HG03460 (cell line): ENCODE measurements around the gene IL15.

Source experiments
- ATAC-seq: cut with Tn5 transposase; IDR thresholded peaks from one replicate; pipeline ENCODE4 v1.9.1; 2021; ENCODE audit not compliant: unreplicated experiment

The IL15 gene

DNA sequence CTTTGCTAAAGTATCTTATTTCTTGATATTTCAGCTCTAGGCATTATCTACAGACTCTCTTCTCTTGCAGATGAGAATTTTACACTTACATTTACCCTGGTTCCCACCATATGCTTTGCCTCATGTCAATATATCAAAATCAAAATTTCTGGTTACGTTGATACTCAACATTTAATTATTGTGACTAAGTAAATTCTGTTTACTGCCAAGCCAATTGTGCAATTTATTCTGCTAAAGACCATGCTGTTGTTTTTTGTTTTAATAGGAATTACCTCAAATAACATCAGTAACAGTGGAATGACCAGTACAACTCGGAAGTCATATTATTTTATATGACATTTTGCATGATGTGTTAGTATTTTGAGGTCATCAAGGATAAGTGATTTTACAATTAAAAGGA lies 125.5 kb downstream of the IL15 start:
- no peak for ATAC-seq

DNA sequence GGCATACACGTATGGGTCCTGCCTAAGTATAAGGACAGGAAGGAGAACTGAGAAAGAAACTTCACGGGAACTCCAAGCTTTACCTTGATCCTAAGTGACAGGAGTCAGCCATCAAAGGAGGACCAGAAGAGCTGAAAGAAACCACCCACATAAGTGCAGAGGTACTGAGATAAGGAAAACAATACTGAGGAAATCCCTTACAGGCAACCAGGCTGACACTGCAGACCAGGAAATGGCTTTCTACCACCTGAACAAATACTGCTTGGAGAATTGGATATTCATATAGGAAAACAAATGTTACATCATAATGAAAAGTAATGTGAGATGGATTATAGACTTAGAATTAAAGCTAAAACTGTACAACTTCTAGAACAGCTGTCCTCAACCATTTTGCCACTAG lies 127.0 kb downstream of the IL15 start:
- no peak for ATAC-seq

DNA sequence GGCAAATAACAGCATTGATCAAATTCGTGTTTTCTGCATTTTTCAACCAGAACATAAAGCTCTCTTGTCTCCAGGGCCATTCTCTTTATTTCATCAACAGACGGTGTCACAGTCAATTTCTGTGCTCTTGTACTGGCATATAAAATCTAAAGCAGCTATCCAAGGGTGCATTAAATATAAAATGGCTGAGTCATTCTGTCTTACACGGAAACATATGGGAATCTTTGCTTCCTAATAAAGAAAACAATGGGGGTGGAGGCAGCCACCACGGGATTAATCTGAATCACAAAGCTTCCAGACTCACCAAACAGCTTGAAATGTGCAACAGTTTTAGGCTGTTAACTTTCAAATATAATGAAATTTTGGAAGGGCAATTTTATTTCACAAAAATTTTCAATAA lies 132.6 kb downstream of the IL15 start:
- no peak for ATAC-seq

DNA sequence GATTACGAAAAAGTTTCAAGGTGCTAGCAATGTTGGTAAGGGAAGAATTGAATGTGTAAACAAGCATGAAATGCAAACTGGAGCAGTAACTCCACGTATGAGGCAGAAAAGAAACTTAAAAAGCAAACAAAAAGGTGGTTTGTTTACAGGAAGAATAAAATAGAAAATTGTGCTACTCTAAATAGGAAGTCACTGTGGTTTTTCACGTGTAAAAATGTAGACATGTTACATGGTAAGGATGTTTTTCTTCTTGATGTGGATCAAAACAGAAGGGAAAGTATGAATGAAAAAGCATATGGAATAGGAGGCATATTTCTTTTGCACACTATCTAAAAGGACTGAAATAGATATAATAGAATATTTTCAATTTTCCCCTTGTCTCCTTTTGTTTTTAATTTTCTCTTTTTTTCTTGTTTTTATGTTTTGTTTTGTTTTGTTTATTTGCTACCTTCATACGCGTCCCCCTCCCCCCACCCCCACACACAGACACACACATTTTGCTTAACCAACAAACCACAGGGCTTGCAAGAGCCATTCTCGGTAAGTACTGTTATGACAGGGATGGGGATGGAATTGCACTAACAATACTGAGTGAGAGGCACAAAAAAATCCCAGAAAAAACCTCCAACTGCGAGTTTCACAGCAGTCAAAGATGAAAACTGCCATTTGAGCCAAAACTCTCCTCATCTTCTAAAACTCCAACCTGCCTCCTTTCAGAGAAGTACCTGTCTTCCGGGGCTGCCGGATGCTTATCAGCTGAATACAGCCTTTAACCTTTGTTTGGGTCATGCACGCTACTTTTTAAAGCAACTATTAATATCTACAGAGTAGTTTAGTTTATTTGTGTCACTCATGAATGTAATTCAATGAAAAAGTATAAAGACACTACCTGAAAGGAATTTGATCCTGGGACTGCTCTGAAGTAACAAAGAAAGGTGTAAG lies 135.8 kb downstream of the IL15 start:
- ATAC-seq = no peak

DNA sequence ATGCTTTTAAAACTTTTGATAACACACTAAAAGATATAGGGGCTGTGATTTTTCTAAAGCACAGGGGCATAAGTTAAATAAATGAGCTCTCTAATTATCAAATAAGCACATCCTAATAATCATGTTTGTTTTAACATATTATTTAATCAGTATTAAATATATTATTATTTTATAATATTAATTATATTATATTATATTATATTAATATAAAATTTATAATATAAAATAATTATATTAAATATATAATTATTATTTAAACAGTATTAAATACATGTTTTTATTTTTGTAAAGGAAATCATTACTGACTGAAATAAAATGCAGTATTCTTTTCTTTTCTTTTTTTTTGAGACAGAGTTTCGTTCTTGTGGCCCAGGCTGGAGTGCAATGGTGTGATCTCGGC lies 136.5 kb downstream of the IL15 start:
- no peak for ATAC-seq

DNA sequence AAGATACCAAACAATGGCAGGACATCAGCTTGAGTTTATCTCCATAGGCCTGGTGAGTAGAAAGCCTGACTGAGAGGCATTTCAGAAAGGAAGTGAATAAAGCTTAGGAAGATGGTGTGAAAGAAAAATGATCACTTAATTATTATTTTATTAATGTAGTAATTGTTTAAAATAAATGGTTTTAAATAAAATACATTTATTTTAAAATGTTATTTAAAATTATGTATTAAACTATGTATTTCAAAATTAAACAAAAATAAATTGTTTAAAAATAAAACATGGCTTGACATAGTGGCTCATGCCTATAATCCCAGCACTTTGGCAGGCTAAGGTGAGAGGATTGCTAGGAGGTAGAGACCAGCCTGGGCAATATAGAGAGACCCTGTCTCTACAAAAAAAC lies 145.8 kb downstream of the IL15 start:
- ATAC-seq = no peak
